VCaP (cell line): ENCODE measurements around the gene CIB4.

Source experiments
- H3K27ac ChIP-seq: fragments of 450-650 bp; 2 replicates; pipeline ENCODE4 v1.5.1; 2017
- CTCF ChIP-seq: fragments of 450-650 bp; conservative IDR thresholded peaks from 2 replicates; pipeline ENCODE4 v1.5.1; 2017; ENCODE audit warnings: mild to moderate bottlenecking, moderate library complexity

The CIB4 gene

GRCh38 chr2:26574066-26574899 is 66.9 kb downstream of the CIB4 start:
- TF ChIP-seq CTCF: no peak
- no peak overlapping the region for H3K27ac ChIP-seq

GRCh38 chr2:26573241-26573925 is 67.8 kb downstream of the CIB4 start:
- no peak for TF ChIP-seq CTCF
- no peak overlapping the region for H3K27ac ChIP-seq

- H3K27ac ChIP-seq: no peak overlapping the region
- no peak for TF ChIP-seq CTCF
Measured at GRCh38 chr2:26572591-26572990, 68.6 kb downstream of the CIB4 start.

GRCh38 chr2:26571316-26571715 is 69.8 kb downstream of the CIB4 start:
- TF ChIP-seq CTCF: no peak

GRCh38 chr2:26570083-26570430 is 71.1 kb downstream of the CIB4 start:
- no peak overlapping the region for H3K27ac ChIP-seq
- TF ChIP-seq CTCF: no peak

More at GRCh38 chr2:26571316-26571715, 69.8 kb downstream of the CIB4 start:
- H3K27ac ChIP-seq: no peak overlapping the region

- no peak overlapping the region for H3K27ac ChIP-seq
- TF ChIP-seq CTCF: no peak
Measured at GRCh38 chr2:26569216-26570082, 71.7 kb downstream of the CIB4 start.
